Tibial artery (tissue), 4 donors: ENCODE results near the gene DNAH11.

ENCODE experiments used
- DNase-seq, 2 donors: peaks; one replicate each; pipeline ENCODE4 v3.0.0-alpha.2; 2019
- H3K27ac ChIP-seq, 2 donors: fragments of 200-600 bp; sonication (generic) in 1 of 2; 1 replicate in 1 of 2; 2 replicates in 1 of 2; pipeline ENCODE4 v1.5.1; 2018 to 2019; ENCODE audit warnings: mild to moderate bottlenecking in 1 of 2
- H3K27me3 ChIP-seq, 2 donors: fragments of 200-600 bp; sonication (generic) in 1 of 2; one replicate each; pipeline versions ENCODE4 v1.5.1 to v1.6.0; 2016 to 2019
- H3K36me3 ChIP-seq, 3 donors: fragments of 200-600 bp; sonication (generic) in 2 of 3; one replicate each; pipeline ENCODE4 v1.5.1; 2016 to 2019; ENCODE audit warnings: mild to moderate bottlenecking in 2 of 3
- H3K4me1 ChIP-seq, 4 donors: fragments of 200-600 bp; sonication (generic) in 2 of 4; 1 replicate in 3 of 4; 2 replicates in 1 of 4; pipeline ENCODE4 v1.5.1; 2016 to 2019
- H3K4me3 ChIP-seq, 2 donors: fragments of 200-600 bp; sonication (generic) in 1 of 2; 1 replicate in 1 of 2; 2 replicates in 1 of 2; pipeline ENCODE4 v1.5.1; 2018 to 2019; ENCODE audit warnings: mild to moderate bottlenecking in 2 of 2
- H3K9me3 ChIP-seq, 3 donors: fragments of 200-600 bp; sonication (generic) in 1 of 3; one replicate each; pipeline ENCODE4 v1.5.1; 2016 to 2019
- CTCF ChIP-seq, 2 experiments: fragments of 200-600 bp in 1 of 2; fragments of 450-650 bp in 1 of 2; IDR thresholded peaks; one replicate each; pipeline ENCODE4 v1.5.1; 2017 to 2019; ENCODE audit warnings: antibody characterized with exemption in 2 of 2, mild to moderate bottlenecking in 1 of 2, moderate library complexity in 1 of 2
- intact Hi-C: fragments of 100-400 bp; cut with DNase I; formaldehyde crosslinking; loops from one replicate; pipeline ENCODE4 v1.15.0; 2023; ENCODE audit warnings: low total_unique reads

DNAH11 gene

GRCh38 chr7:21777921-21778320 lies 235.1 kb downstream of the DNAH11 start:
- H3K9me3 ChIP-seq: no peaks in the 10 kb centered on the region
- H3K27ac ChIP-seq: no peak overlapping the region
- no peaks in the 10 kb centered on the region for H3K36me3 ChIP-seq
- H3K4me3 ChIP-seq: no peak overlapping the region
- intact Hi-C loops: no loop called here
- H3K27me3 ChIP-seq: no peaks in the 10 kb centered on the region
- no peak for TF ChIP-seq CTCF (IDR thresholded peaks at IDR 0.05)
- DNase-seq: no peak
- H3K4me1 ChIP-seq: no peaks in the 10 kb centered on the region

- Histone ChIP-seq H3K36me3 (no peaks in the 10 kb centered on the region), H3K4me1 (no peaks in the 10 kb centered on the region), H3K27me3 (no peaks in the 10 kb centered on the region), H3K27ac (no peak overlapping the region), H3K4me3 (no peak overlapping the region), H3K9me3 (no peaks in the 10 kb centered on the region)
- no peak for DNase-seq
- intact Hi-C loops: no loop called here
- no peak for TF ChIP-seq CTCF (IDR thresholded peaks at IDR 0.05)
Observed at GRCh38 chr7:21778953-21779352, 236.1 kb downstream of the DNAH11 start.

GRCh38 chr7:21782996-21783395 lies 240.2 kb downstream of the DNAH11 start:
- Histone ChIP-seq H3K36me3 (no peaks in the 10 kb centered on the region), H3K27me3 (no peaks in the 10 kb centered on the region)
- intact Hi-C loops: no loop called here

GRCh38 chr7:21784989-21785388 lies 242.2 kb downstream of the DNAH11 start:
- TF ChIP-seq CTCF (IDR thresholded peaks at IDR 0.05): no peak
- Histone ChIP-seq H3K4me3 (no peak overlapping the region), H3K27ac (no peak overlapping the region), H3K4me1 (no peaks in the 10 kb centered on the region), H3K9me3 (no peaks in the 10 kb centered on the region), H3K27me3 (no peaks in the 10 kb centered on the region), H3K36me3 (no peaks in the 10 kb centered on the region)
- intact Hi-C loops: no loop called here
- DNase-seq: no peak

More at GRCh38 chr7:21782996-21783395, 240.2 kb downstream of the DNAH11 start:
- Histone ChIP-seq H3K27ac (no peak overlapping the region), H3K4me1 (no peaks in the 10 kb centered on the region), H3K4me3 (no peak overlapping the region), H3K9me3 (no peaks in the 10 kb centered on the region)
- no peak for DNase-seq
- no peak for TF ChIP-seq CTCF (IDR thresholded peaks at IDR 0.05)

DNA sequence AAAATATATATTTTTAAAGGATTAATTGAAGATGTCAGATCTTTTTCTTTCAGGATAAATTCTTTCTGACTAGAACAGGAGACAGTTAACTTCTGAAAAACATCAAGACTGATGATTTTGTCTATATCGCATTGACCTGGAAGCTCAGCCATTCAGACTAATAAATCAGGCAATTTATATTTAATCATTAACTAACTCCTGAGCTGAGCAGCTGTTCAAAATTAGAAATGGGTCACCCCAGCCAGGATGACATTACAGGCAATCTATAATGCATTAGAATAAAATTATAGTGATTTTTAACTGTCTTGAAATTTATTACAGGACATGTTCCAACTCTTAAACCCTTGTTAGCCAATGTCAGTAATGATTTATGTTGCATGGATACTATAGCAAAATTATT lies 263.0 kb downstream of the DNAH11 start:
- no peaks in the 10 kb centered on the region for H3K36me3 ChIP-seq
- no peaks in the 10 kb centered on the region for H3K9me3 ChIP-seq
- DNase-seq: no peak
- H3K27me3 ChIP-seq: no peaks in the 10 kb centered on the region
- TF ChIP-seq CTCF (IDR thresholded peaks at IDR 0.05): no peak
- no peak overlapping the region for H3K4me3 ChIP-seq
- H3K4me1 ChIP-seq: no peaks in the 10 kb centered on the region
- intact Hi-C loops: no loop called here
- no peak overlapping the region for H3K27ac ChIP-seq

DNA sequence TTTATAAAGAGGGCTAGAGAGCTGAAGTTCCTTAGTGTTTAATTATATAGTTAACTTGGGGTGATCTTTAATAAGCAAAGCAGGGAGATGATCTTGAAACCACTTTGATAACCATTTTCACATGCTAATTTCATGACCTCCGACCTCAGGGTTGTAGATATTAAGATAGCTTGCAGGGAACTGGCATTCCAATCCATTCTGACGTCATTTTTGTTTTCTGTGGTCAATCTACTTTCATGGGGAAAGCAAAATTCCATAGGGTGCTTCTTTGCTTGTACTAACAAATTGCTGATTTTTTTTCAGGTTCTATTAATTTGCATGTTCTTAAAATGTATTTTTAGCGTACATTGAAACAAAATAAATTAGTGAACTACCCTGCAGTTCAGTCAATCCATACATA lies 263.5 kb downstream of the DNAH11 start:
- Histone ChIP-seq H3K27ac (no peak overlapping the region), H3K36me3 (no peaks in the 10 kb centered on the region), H3K4me3 (no peak overlapping the region), H3K9me3 (no peaks in the 10 kb centered on the region), H3K4me1 (no peaks in the 10 kb centered on the region), H3K27me3 (no peaks in the 10 kb centered on the region)
- TF ChIP-seq CTCF (IDR thresholded peaks at IDR 0.05): no peak
- no peak for DNase-seq
- intact Hi-C loops: no loop called here
